Mesodermal cell (in vitro differentiated cells): ENCODE measurements around the gene DECR2.

Experiments
- H3K27ac ChIP-seq: 2 replicates; pipeline ENCODE4 v1.7.0; 2013; ENCODE audit warnings: mild to moderate bottlenecking, low read depth, low read length, moderate library complexity; ENCODE audit not compliant: severe bottlenecking
- H3K36me3 ChIP-seq: 2 replicates; pipeline ENCODE4 v1.7.1; 2013; ENCODE audit warnings: mild to moderate bottlenecking, low read length, moderate library complexity; ENCODE audit not compliant: control insufficient read depth, insufficient read depth
- H3K4me1 ChIP-seq: one replicate; pipeline ENCODE4 v1.7.1; 2013; ENCODE audit warnings: mild to moderate bottlenecking, low read length; ENCODE audit not compliant: insufficient read depth, control insufficient read depth, poor library complexity, severe bottlenecking
- H3K4me3 ChIP-seq: 2 replicates; pipeline ENCODE4 v1.7.0; 2013; ENCODE audit warnings: low read length, control low read depth, mild to moderate bottlenecking; ENCODE audit not compliant: insufficient read depth, poor library complexity, severe bottlenecking; ENCODE audit errors: extremely low read depth
- H3K9me3 ChIP-seq: 2 replicates; pipeline ENCODE4 v1.7.1; 2013; ENCODE audit warnings: mild to moderate bottlenecking, low read length, moderate library complexity; ENCODE audit not compliant: control insufficient read depth
- WGBS, 2 experiments: methylation state at CpG; one replicate each; pipeline ENCODE4 v1.1.5; 2013; ENCODE audit warnings: missing lambda C conversion rate in 2 of 2; ENCODE audit not compliant: insufficient coverage in 2 of 2; 5-methylcytosine and 5-hydroxymethylcytosine counted together

Gene DECR2

DNA sequence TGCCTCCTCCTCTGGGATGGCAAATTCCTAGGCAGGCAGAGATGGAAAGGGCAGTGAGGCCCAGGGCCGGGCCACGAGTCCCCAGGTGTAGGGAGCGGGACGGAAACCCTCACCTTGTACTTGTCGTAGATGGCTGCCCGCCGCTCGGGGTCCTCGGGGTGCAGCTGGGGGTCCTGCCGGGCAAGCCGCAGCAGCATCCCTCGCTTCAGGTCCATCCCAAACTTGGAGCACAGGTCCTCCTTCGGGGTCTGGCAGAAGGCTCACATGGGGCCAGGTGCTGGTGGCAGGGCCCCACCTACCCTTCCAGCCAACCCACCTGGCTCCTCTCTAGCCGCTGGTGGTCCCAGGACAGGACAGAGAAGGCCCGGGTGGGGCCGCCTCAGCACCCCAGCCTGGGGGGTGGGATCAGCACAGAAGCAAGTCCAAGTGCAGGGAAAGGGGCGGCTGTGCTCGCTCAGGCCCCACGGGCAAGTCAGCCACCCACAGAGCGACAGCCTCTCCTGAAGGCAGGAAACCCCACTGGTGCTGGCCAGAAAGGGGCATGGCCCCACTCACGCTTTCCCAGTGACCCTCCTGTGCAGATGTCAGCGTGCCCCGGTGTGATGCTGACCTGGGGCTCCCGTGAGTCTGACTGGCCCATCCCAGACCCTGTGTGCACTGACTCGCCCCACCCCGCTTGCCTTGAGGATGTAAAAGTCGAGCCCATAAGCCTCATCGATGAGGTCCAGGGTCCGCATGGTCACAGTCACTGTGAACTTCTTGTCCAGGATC is 33.1 kb upstream of the DECR2 start:
- Histone ChIP-seq H3K4me3 (no peak overlapping the region), H3K36me3 (peaks cover 58% of the 10 kb centered on the region), H3K27ac (no peak overlapping the region), H3K4me1 (peaks cover 10% of the 10 kb centered on the region), H3K9me3 (no peaks in the 10 kb centered on the region)
- 94 to 97% methylated on average over 25 to 26 of the region's 29 CpGs for WGBS, 2 experiments

DNA sequence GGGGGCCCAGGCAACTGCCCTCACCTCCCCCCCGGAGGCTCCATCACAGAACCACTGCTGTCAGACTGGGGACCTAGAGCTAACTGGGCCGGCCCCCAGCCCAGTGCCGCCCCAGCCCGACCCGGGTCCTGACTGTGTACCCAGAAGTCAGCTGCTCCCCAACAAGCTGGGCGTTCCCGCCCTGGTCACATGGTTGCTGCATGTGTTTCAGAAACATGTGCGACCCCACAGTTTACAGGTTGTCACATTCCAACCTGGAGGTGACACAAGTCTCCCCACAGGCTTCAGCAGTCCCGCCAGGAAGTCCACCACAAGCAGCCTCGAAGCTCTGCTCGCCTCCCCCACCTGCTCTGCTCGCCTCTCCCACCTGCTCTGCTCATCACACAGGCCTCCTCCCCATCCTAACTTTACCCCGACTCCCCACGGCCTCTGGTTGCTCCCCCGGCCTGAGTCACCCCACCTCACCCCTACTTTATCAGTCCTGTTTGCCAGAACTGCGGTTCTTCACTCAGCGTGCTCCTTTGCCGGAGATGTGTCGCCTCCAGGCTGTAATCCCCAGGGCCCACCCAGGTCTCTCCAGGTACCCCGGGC is 32.3 kb upstream of the DECR2 start:
- 90 to 93% methylated on average over 20 of the region's 20 CpGs for WGBS, 2 experiments
- peaks cover 66% of the 10 kb centered on the region for H3K36me3 ChIP-seq
- H3K27ac ChIP-seq, result no peak overlapping the region
- no peaks in the 10 kb centered on the region for H3K9me3 ChIP-seq
- H3K4me1 ChIP-seq, result peaks cover 10% of the 10 kb centered on the region
- peak overlapping the region; percentile 37 for H3K4me3 ChIP-seq

- 22 to 35% methylated on average over 16 to 24 of the region's 44 CpGs for WGBS, 2 experiments
- peak overlapping the region; percentile 37 for H3K4me3 ChIP-seq
Measured at GRCh38 chr16:369866-370436, 31.7 kb upstream of the DECR2 start.

GRCh38 chr16:370443-370842 is 31.2 kb upstream of the DECR2 start, which contains the start of gene MRPL28:
TSS of gene MRPL28 (minus strand) at chr16:370538. CDS start at chr16:370218, 320 bp downstream.
- H3K4me3 ChIP-seq, result peak within 1 kb of the TSS; percentile 37
- WGBS, 2 experiments, result 0% methylated on average over 8 to 15 of the region's 30 CpGs
- no peak within 1 kb of the TSS for H3K27ac ChIP-seq
- peaks cover 10% of the 10 kb centered on the region for H3K4me1 ChIP-seq
- peaks cover 77% of the 10 kb centered on the region for H3K36me3 ChIP-seq
- no peaks in the 10 kb centered on the region for H3K9me3 ChIP-seq

More at GRCh38 chr16:369866-370436, 31.7 kb upstream of the DECR2 start:
- Histone ChIP-seq H3K4me1 (peaks cover 10% of the 10 kb centered on the region), H3K9me3 (no peaks in the 10 kb centered on the region), H3K36me3 (peaks cover 72% of the 10 kb centered on the region), H3K27ac (no peak overlapping the region)

GRCh38 chr16:370979-371514 is 30.6 kb upstream of the DECR2 start:
- Histone ChIP-seq H3K27ac (no peak overlapping the region), H3K4me3 (no peak overlapping the region)
- 83 to 84% methylated on average over 9 to 10 of the region's 10 CpGs for WGBS, 2 experiments

GRCh38 chr16:371515-372301 is 30.0 kb upstream of the DECR2 start:
- H3K27ac ChIP-seq, result no peak overlapping the region
- H3K36me3 ChIP-seq, result peaks cover 82% of the 10 kb centered on the region
- H3K9me3 ChIP-seq, result no peaks in the 10 kb centered on the region
- peaks cover 10% of the 10 kb centered on the region for H3K4me1 ChIP-seq
- WGBS, 2 experiments, result 90 to 95% methylated on average over 24 to 30 of the region's 31 CpGs
- H3K4me3 ChIP-seq, result no peak overlapping the region

More at GRCh38 chr16:370979-371514, 30.6 kb upstream of the DECR2 start:
- H3K9me3 ChIP-seq, result no peaks in the 10 kb centered on the region
- H3K36me3 ChIP-seq, result peaks cover 83% of the 10 kb centered on the region
- peaks cover 10% of the 10 kb centered on the region for H3K4me1 ChIP-seq

DNA sequence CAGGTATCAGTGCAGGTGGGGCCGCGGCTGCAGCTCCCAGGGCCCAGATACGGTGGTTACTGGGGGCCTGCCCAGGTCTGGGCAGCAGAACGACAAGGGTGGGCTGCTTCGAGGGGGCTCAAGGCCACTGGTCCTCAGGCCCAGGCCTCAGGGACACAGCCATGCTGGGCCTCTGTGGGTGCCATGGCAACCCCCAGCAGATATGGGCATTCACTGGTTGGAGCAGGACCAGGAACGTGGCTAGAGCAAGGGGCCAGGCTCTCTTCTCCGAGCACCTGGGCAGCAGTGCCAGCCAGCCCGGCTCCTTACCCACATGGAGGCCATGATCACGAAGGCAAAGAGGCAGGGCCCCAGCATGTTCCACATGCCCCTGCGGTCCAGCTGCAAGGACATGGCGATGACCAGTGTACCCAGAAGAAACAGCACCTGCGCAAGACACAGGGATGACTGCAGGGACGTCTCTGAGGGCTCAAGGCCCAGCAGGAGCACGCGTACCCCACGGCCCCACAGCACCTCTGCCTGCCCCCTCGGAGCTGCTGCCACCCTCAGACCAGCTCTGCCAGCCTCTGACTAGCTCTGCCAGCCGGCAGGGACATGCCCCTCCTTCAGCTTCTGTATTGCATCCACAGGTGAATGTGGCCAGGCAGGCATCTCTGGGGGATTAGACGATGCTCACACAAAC is 29.2 kb upstream of the DECR2 start:
- Histone ChIP-seq H3K27ac (no peak overlapping the region), H3K4me1 (peaks cover 10% of the 10 kb centered on the region), H3K4me3 (no peak overlapping the region), H3K36me3 (peaks cover 82% of the 10 kb centered on the region), H3K9me3 (no peaks in the 10 kb centered on the region)
- 94 to 95% methylated on average over 18 to 19 of the region's 19 CpGs for WGBS, 2 experiments

DNA sequence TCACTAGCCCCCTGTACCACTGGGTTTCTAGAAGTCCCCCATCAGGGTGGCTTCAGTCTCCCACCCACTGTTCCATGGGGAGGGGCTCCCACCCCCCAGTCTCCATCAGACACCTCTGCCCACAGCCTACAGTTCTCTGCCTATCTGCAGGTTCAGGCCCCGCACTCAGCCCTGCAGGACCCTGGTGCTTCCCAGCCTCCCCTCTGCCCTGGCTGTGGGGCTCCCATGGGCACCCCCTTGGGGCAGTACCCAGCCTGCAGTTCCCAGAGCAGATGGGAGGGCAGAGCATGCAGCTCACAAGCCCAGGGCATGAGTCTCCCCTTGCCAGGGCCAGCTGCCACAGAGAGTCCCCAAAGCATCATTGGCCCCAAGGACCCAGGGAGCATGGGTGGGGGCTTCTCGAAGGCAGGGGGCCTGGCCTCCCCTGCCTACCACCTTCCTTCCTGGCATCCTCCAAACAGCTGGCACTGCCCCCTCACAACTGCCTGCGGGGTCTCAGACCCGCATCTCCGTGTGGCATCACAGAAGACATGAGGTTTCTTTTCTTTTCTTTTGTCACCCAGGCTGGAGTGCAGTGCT is 28.6 kb upstream of the DECR2 start:
- WGBS, 2 experiments, result 83 to 86% methylated on average over 5 of the region's 5 CpGs
- Histone ChIP-seq H3K27ac (no peak overlapping the region), H3K4me1 (peaks cover 10% of the 10 kb centered on the region), H3K4me3 (no peak overlapping the region), H3K9me3 (no peaks in the 10 kb centered on the region), H3K36me3 (peaks cover 79% of the 10 kb centered on the region)

DNA sequence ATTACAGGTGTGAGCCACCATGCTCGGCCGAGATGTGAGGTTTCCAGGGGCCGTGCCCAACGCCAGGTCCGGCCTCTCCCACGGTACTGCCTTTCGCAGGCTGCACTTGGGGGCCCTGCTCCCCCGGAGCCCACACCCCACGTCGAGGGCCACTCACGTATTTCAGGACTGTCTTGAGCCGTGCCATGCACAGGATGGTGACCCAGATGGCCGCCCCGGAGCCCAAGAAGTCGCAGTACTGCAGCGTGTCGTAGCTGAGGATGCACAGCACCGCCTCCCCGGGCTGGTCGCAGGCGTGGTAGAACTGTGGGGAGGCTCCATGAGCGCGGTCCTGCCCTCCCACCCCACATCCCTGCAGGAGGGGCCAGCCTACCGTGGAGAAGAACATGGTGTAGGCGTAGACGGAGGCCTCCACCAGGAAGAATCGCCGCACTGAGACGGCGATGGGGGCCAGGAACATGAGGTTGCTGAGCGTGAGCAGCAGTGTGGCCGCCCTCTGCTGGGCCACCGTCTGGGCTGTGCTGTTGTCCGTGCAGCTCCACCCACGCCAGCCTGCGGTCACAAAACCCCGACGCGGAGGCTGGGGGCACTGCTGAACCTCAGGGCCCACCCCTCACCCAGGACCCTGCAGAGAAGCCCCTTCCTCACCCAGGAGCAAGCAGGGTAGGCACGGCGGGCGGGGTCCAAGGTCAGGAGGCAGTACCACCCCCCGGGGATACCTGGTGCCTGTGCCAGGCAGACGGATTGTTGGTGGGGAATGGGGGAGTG is 27.7 kb upstream of the DECR2 start:
- H3K4me3 ChIP-seq, result no peak overlapping the region
- peaks cover 10% of the 10 kb centered on the region for H3K4me1 ChIP-seq
- no peaks in the 10 kb centered on the region for H3K9me3 ChIP-seq
- WGBS, 2 experiments, result 95 to 96% methylated on average over 32 to 41 of the region's 44 CpGs
- peaks cover 75% of the 10 kb centered on the region for H3K36me3 ChIP-seq
- H3K27ac ChIP-seq, result no peak overlapping the region
